ENCODE data around the gene TFPI2.
"Not testable (repeated sequence)": the region's sequence is repeated elsewhere in the genome, so short reads cannot be mapped to it uniquely, and the experiment has no call there.

Gene TFPI2

GRCh38 chr7:93890464-93891068 lies at the start of gene TFPI2:
TFPI2 (minus strand) TSS chr7:93890753; CDS start chr7:93890678, 75 bp downstream.
- DNase-seq (ENCODE audit: low spot score), result peak; percentile 6

GRCh38 chr7:93938293-93938692 lies 47.7 kb upstream of the TFPI2 start:
- DNase-seq (ENCODE audit: low spot score), result no peak

- no peak for DNase-seq (ENCODE audit: low spot score)
These were observed 47.3 kb upstream of the TFPI2 start for GRCh38 chr7:93937818-93938217.

GRCh38 chr7:93935102-93935501 lies 44.5 kb upstream of the TFPI2 start:
- no peak for DNase-seq (ENCODE audit: low spot score)

GRCh38 chr7:93933156-93933555 lies 42.6 kb upstream of the TFPI2 start:
- DNase-seq (ENCODE audit: low spot score), result no peak

- DNase-seq (ENCODE audit: low spot score), result no peak
These were observed 41.1 kb upstream of the TFPI2 start for GRCh38 chr7:93931655-93932054.

GRCh38 chr7:93927585-93927984 lies 37.0 kb upstream of the TFPI2 start:
- DNase-seq (ENCODE audit: low spot score), result no peak

- no peak for DNase-seq (ENCODE audit: low spot score)
These were observed 36.2 kb upstream of the TFPI2 start for GRCh38 chr7:93926800-93927199.

GRCh38 chr7:93923942-93924341 lies 33.4 kb upstream of the TFPI2 start:
- DNase-seq (ENCODE audit: low spot score), result no peak

- DNase-seq (ENCODE audit: low spot score), result no peak
These were observed 32.7 kb upstream of the TFPI2 start for GRCh38 chr7:93923296-93923695.

- peak; percentile 4 for DNase-seq (ENCODE audit: low spot score)
These were observed 31.3 kb upstream of the TFPI2 start, which contains the start of gene GNG11 for GRCh38 chr7:93921607-93922566. GNG11 (plus strand) TSS chr7:93921735; CDS start chr7:93922138, 403 bp downstream.

GRCh38 chr7:93921186-93921585 lies 30.6 kb upstream of the TFPI2 start:
- no peak for DNase-seq (ENCODE audit: low spot score)

GRCh38 chr7:93920496-93921182 lies 30.1 kb upstream of the TFPI2 start:
- no peak for DNase-seq (ENCODE audit: low spot score)

- not testable (repeated sequence) for DNase-seq (ENCODE audit: low spot score)
These were observed 25.8 kb upstream of the TFPI2 start for GRCh38 chr7:93916315-93916714.

GRCh38 chr7:93915888-93916287 lies 25.3 kb upstream of the TFPI2 start:
- DNase-seq (ENCODE audit: low spot score), result not testable (repeated sequence)

- DNase-seq (ENCODE audit: low spot score), result not testable (repeated sequence)
These were observed 24.8 kb upstream of the TFPI2 start for GRCh38 chr7:93915206-93915842.

- DNase-seq (ENCODE audit: low spot score), result no peak
These were observed 24.1 kb upstream of the TFPI2 start for GRCh38 chr7:93914581-93915066.

- DNase-seq (ENCODE audit: low spot score), result no peak
These were observed 22.6 kb upstream of the TFPI2 start for GRCh38 chr7:93913197-93913596.

GRCh38 chr7:93911661-93912060 lies 21.1 kb upstream of the TFPI2 start:
- not testable (repeated sequence) for DNase-seq (ENCODE audit: low spot score)

- not testable (repeated sequence) for DNase-seq (ENCODE audit: low spot score)
These were observed 20.7 kb upstream of the TFPI2 start for GRCh38 chr7:93911242-93911641.

- DNase-seq (ENCODE audit: low spot score), result no peak
These were observed 19.8 kb upstream of the TFPI2 start for GRCh38 chr7:93910076-93910994.
